HEK293 (cell line): ENCODE measurements around the gene ANKS6.
A peak's percentile ranks its signal among the peaks of the same experiment; 100 is the strongest.

Source experiments
- ATF2 ChIP-seq: fragments of 450-650 bp; formaldehyde crosslinking; IDR thresholded peaks from 2 replicates; pipeline ENCODE4 v1.5.1; 2016; ENCODE audit warnings: missing biosample characterization, missing genetic modification characterization, low read depth
- CTCF ChIP-seq: fragments of 450-650 bp; formaldehyde crosslinking; IDR thresholded peaks from 2 replicates; pipeline ENCODE4 v1.5.1; 2016; ENCODE audit warnings: missing biosample characterization, missing genetic modification characterization
- HOXA7 ChIP-seq: sonication (generic); formaldehyde crosslinking; IDR thresholded peaks from 2 replicates; pipeline ENCODE4 v1.8.1; 2022; ENCODE audit warnings: missing genetic modification reagents, borderline replicate concordance
- REST ChIP-seq: fragments of 450-650 bp; formaldehyde crosslinking; IDR thresholded peaks from 2 replicates; pipeline ENCODE4 v1.5.1; 2016; ENCODE audit warnings: missing biosample characterization, missing genetic modification characterization
- TRIM28 ChIP-seq: IDR thresholded peaks from 2 replicates; pipeline ENCODE4 v1.6.1; 2011; ENCODE audit warnings: low read length, control low read depth, borderline replicate concordance
- ZBTB44 ChIP-seq: fragments of 450-650 bp; IDR thresholded peaks from 2 replicates; pipeline ENCODE4 v1.5.1; 2018; ENCODE audit warnings: missing biosample characterization, mild to moderate bottlenecking, missing genetic modification characterization
- ZEB2 ChIP-seq: fragments of 450-650 bp; formaldehyde crosslinking; IDR thresholded peaks from 2 replicates; pipeline ENCODE4 v1.5.1; 2016; ENCODE audit warnings: missing biosample characterization, missing genetic modification characterization
- ZNF23 ChIP-seq: fragments of 450-650 bp; formaldehyde crosslinking; IDR thresholded peaks from 2 replicates; pipeline ENCODE4 v1.5.1; 2016; ENCODE audit warnings: missing biosample characterization, missing genetic modification characterization, borderline replicate concordance
- ZNF362 ChIP-seq: fragments of 450-650 bp; formaldehyde crosslinking; IDR thresholded peaks from 2 replicates; pipeline ENCODE4 v1.5.1; 2016; ENCODE audit warnings: missing biosample characterization, missing genetic modification characterization
- ZNF670 ChIP-seq: fragments of 450-650 bp; formaldehyde crosslinking; IDR thresholded peaks from 2 replicates; pipeline ENCODE4 v1.5.1; 2016; ENCODE audit warnings: missing biosample characterization, missing genetic modification characterization, low read depth
- ZNF747 ChIP-seq: fragments of 450-650 bp; formaldehyde crosslinking; IDR thresholded peaks from 2 replicates; pipeline ENCODE4 v1.5.1; 2016; ENCODE audit warnings: missing biosample characterization, missing genetic modification characterization

GRCh38 chr9:98765256-98765655 is 31.1 kb downstream of the ANKS6 start:
- TF ChIP-seq HOXA7 (CRISPR knock-in tag), result no peak
- TF ChIP-seq ZEB2, result no peak
- no peak for TF ChIP-seq ZNF362 (tag by site-specific recombination)
- no peak for TF ChIP-seq CTCF (tag by site-specific recombination)
- TF ChIP-seq ZNF747, result no peak
- no peak for TF ChIP-seq ZBTB44 (tag by site-specific recombination)
- no peak for TF ChIP-seq REST (tag by site-specific recombination)
- TF ChIP-seq ZNF23, result no peak
- peak; percentile 25; the same call in 1 of the 2 replicates for TF ChIP-seq ATF2 (tag by site-specific recombination)
- no peak for TF ChIP-seq TRIM28
- TF ChIP-seq ZNF670, result no peak
